H9 (cell line): ENCODE measurements around the gene MEMO1. TPM values are rescaled to one million over a fixed set of nuclear protein-coding genes. Genes with fewer than 3 reads are reported as not detected.

Experiments
- DNase-seq: peaks from one replicate; pipeline ENCODE4 v3.0.0-alpha.2; 2017
- H2AFZ ChIP-seq: one replicate; pipeline ENCODE4 v1.6.1; 2013; ENCODE audit warnings: mild to moderate bottlenecking, low read length, control low read depth, moderate library complexity
- H2AK5ac ChIP-seq: 2 replicates; pipeline ENCODE4 v1.6.1; 2013; ENCODE audit warnings: low read length, control low read depth, mixed read lengths; ENCODE audit not compliant: insufficient read length
- H2BK120ac ChIP-seq: one replicate; pipeline ENCODE4 v1.6.1; 2013; ENCODE audit warnings: low read depth, mild to moderate bottlenecking, low read length, control low read depth, inconsistent platforms; ENCODE audit not compliant: poor library complexity, severe bottlenecking
- H2BK12ac ChIP-seq: 2 replicates; pipeline ENCODE4 v1.6.1; 2013; ENCODE audit warnings: low read length, control low read depth, mixed read lengths, low read depth; ENCODE audit not compliant: insufficient read length
- H2BK15ac ChIP-seq: 2 replicates; pipeline ENCODE4 v1.6.1; 2013; ENCODE audit warnings: low read depth, low read length, control low read depth
- H2BK20ac ChIP-seq: one replicate; pipeline ENCODE4 v1.6.1; 2013; ENCODE audit warnings: low read depth, mild to moderate bottlenecking, low read length, control low read depth, inconsistent platforms; ENCODE audit not compliant: poor library complexity, severe bottlenecking
- H2BK5ac ChIP-seq: 2 replicates; pipeline ENCODE4 v1.6.1; 2013; ENCODE audit warnings: low read length, control low read depth, mixed read lengths; ENCODE audit not compliant: insufficient read length
- H3K14ac ChIP-seq: 2 replicates; pipeline ENCODE4 v1.6.1; 2013; ENCODE audit warnings: low read length, control low read depth; ENCODE audit not compliant: insufficient read depth
- H3K18ac ChIP-seq: 2 replicates; pipeline ENCODE4 v1.6.1; 2013; ENCODE audit warnings: low read depth, mild to moderate bottlenecking, mixed read lengths, low read length, control low read depth; ENCODE audit not compliant: insufficient read length
- H3K23ac ChIP-seq: 2 replicates; pipeline ENCODE4 v1.6.1; 2013; ENCODE audit warnings: low read length, control low read depth, mixed read lengths, low read depth; ENCODE audit not compliant: insufficient read length
- H3K23me2 ChIP-seq: 2 replicates; pipeline ENCODE4 v1.6.1; 2013; ENCODE audit warnings: low read depth, mild to moderate bottlenecking, mixed read lengths, low read length, control low read depth; ENCODE audit not compliant: insufficient read length, poor library complexity, severe bottlenecking
- H3K27ac ChIP-seq: 2 replicates; pipeline ENCODE4 v1.5.1; 2013; ENCODE audit warnings: low read length, control low read depth, mixed read lengths, low read depth; ENCODE audit not compliant: insufficient read length
- H3K27me3 ChIP-seq: 2 replicates; pipeline ENCODE4 v1.6.1; 2013; ENCODE audit warnings: low read length, control low read depth, inconsistent platforms; ENCODE audit not compliant: insufficient read depth
- H3K4ac ChIP-seq: 2 replicates; pipeline ENCODE4 v1.6.1; 2013; ENCODE audit warnings: low read depth, mild to moderate bottlenecking, control low read depth, inconsistent platforms, low read length, moderate library complexity
- H3K4me1 ChIP-seq: 2 replicates; pipeline ENCODE4 v1.6.1; 2013; ENCODE audit warnings: low read length, control low read depth, inconsistent platforms; ENCODE audit not compliant: insufficient read depth
- H3K4me2 ChIP-seq: 2 replicates; pipeline ENCODE4 v1.6.1; 2013; ENCODE audit warnings: low read length, control low read depth, mixed read lengths; ENCODE audit not compliant: insufficient read length, insufficient read depth
- H3K56ac ChIP-seq: 2 replicates; pipeline ENCODE4 v1.6.1; 2013; ENCODE audit warnings: low read depth, mild to moderate bottlenecking, mixed read lengths, low read length, control low read depth; ENCODE audit not compliant: insufficient read length
- H3K79me1 ChIP-seq: 2 replicates; pipeline ENCODE4 v1.6.1; 2013; ENCODE audit warnings: low read depth, mild to moderate bottlenecking, moderate library complexity, low read length, control low read depth, inconsistent platforms; ENCODE audit not compliant: insufficient read depth, poor library complexity, severe bottlenecking
- H3K79me2 ChIP-seq: 2 replicates; pipeline ENCODE4 v1.6.1; 2013; ENCODE audit warnings: low read length, control low read depth, inconsistent platforms; ENCODE audit not compliant: insufficient read depth
- H3K9ac ChIP-seq: 2 replicates; pipeline ENCODE4 v1.6.1; 2013; ENCODE audit warnings: low read length, control low read depth, mixed read lengths; ENCODE audit not compliant: insufficient read length; ENCODE audit errors: extremely low read depth
- H3K9me3 ChIP-seq: one replicate; pipeline ENCODE4 v1.6.1; 2013; ENCODE audit warnings: low read depth, low read length, inconsistent platforms; ENCODE audit not compliant: control insufficient read depth
- H3T11ph ChIP-seq: one replicate; pipeline ENCODE4 v1.6.1; 2013; ENCODE audit warnings: mild to moderate bottlenecking, low read length, control low read depth, inconsistent platforms
- H4K20me1 ChIP-seq: one replicate; pipeline ENCODE4 v1.6.1; 2013; ENCODE audit not compliant: control insufficient read depth, insufficient read length, insufficient read depth
- H4K5ac ChIP-seq: 2 replicates; pipeline ENCODE4 v1.6.1; 2013; ENCODE audit warnings: low read depth, mild to moderate bottlenecking, mixed read lengths, low read length, control low read depth; ENCODE audit not compliant: insufficient read length
- H4K8ac ChIP-seq: replicated peaks from 2 replicates; pipeline ENCODE4 v1.6.1; 2013; ENCODE audit warnings: low read length, control low read depth, mixed read lengths, low read depth; ENCODE audit not compliant: insufficient read length
- H4K91ac ChIP-seq: 2 replicates; pipeline ENCODE4 v1.6.1; 2013; ENCODE audit warnings: low read depth, mild to moderate bottlenecking, moderate library complexity, mixed read lengths, low read length, control low read depth; ENCODE audit not compliant: insufficient read length
- H3K27ac Mint-ChIP-seq, 3 experiments: 2 replicates in 2 of 3; 3 replicates in 1 of 3; pipeline ENCODE4 v1.8.0; 2020 to 2021; ENCODE audit warnings: mixed read lengths in 3 of 3, mild to moderate bottlenecking in 1 of 3, moderate library complexity in 1 of 3
- H3K27me3 Mint-ChIP-seq: 2 replicates; pipeline ENCODE4 v1.8.0; 2021; ENCODE audit warnings: low read depth, mild to moderate bottlenecking, moderate library complexity, mixed read lengths
- H3K36me3 Mint-ChIP-seq, 3 experiments: 2 replicates in 2 of 3; 3 replicates in 1 of 3; pipeline ENCODE4 v1.8.0; 2020 to 2021; ENCODE audit warnings: low read depth in 3 of 3, mixed read lengths in 3 of 3; ENCODE audit not compliant: insufficient read depth in 1 of 3
- H3K4me1 Mint-ChIP-seq, 2 experiments: 2 replicates each; pipeline ENCODE4 v1.8.0; 2020; ENCODE audit warnings: mixed read lengths in 2 of 2
- H3K4me3 Mint-ChIP-seq, 2 experiments: 2 replicates in 1 of 2; 3 replicates in 1 of 2; pipeline ENCODE4 v1.8.0; 2020 to 2021; ENCODE audit warnings: mild to moderate bottlenecking in 2 of 2, mixed read lengths in 2 of 2, moderate library complexity in 1 of 2
- H3K9me3 Mint-ChIP-seq, 2 experiments: 2 replicates in 1 of 2; 3 replicates in 1 of 2; pipeline ENCODE4 v1.8.0; 2020; ENCODE audit warnings: mild to moderate bottlenecking in 2 of 2, mixed read lengths in 2 of 2, moderate library complexity in 1 of 2
- CTCF ChIP-seq: fragments of 200-600 bp; sonication (generic); conservative IDR thresholded peaks from 3 replicates; pipeline ENCODE4 v1.8.0; 2021; ENCODE audit warnings: antibody characterized with exemption, mild to moderate bottlenecking
- WGBS: extraction: QIAGEN DNeasy Blood & Tissue Kit; methylation state at CpG from one replicate; pipeline ENCODE4 v1.1.7; 2013; ENCODE audit warnings: missing lambda C conversion rate, low lambda C conversion rate, mixed read lengths; ENCODE audit not compliant: insufficient read length; ENCODE audit errors: extremely low coverage; 5-methylcytosine and 5-hydroxymethylcytosine counted together
- total RNA-seq: library from RNA; stranded (reverse); gene quantifications from 2 replicates; pipeline ENCODE4 v1.2.1, GENCODE V29; 2021

The MEMO1 gene
- total RNA-seq, 1 experiment from 2014 or later: 49.4 TPM

GRCh38 chr2:31822587-31822986 is 188.2 kb downstream of the MEMO1 start:
- Histone ChIP-seq H2BK5ac (no peak overlapping the region), H2AFZ (no peak overlapping the region), H3K27me3 (no peaks in the 10 kb centered on the region), H2BK20ac (no peak overlapping the region), H4K5ac (no peak overlapping the region), H2BK15ac (no peak overlapping the region), H3K18ac (no peak overlapping the region), H2BK12ac (no peak overlapping the region), H3T11ph (no peak overlapping the region), H3K23ac (no peak overlapping the region), H3K4ac (no peak overlapping the region), H3K79me2 (no peaks in the 10 kb centered on the region), H4K91ac (no peak overlapping the region), H3K27ac (no peak overlapping the region), H3K56ac (no peak overlapping the region), H3K4me2 (no peak overlapping the region), H4K20me1 (no peaks in the 10 kb centered on the region), H3K9ac (no peak overlapping the region), H3K14ac (no peak overlapping the region), H3K23me2 (no peaks in the 10 kb centered on the region), H3K4me1 (no peaks in the 10 kb centered on the region), H2AK5ac (no peak overlapping the region), H4K8ac (no peak overlapping the region), H3K79me1 (no peaks in the 10 kb centered on the region), H3K9me3 (peaks cover 15% of the 10 kb centered on the region), H2BK120ac (no peak overlapping the region)
- Mint-ChIP-seq H3K4me3 (no peak overlapping the region), H3K9me3 (peaks cover 57 to 62% of the 10 kb centered on the region in 2 experiments), H3K4me1 (no peaks in the 10 kb centered on the region), H3K36me3 (peaks cover 0 to 8% (median 4%) of the 10 kb centered on the region in 3 experiments; a peak in 4 of 7 replicates), H3K27me3 (no peaks in the 10 kb centered on the region), H3K27ac (no peak overlapping the region)
- WGBS: no CpG with 5 or more reads among the region's 7 CpGs
- TF ChIP-seq CTCF: 0 out of 3 replicates have a peak, but pooled peaks have one; percentile 20
- no peak for DNase-seq

Other genes starting within 250 kb of the MEMO1 start
- 148 and 149 TPM in 2 replicates for gene DPY30, start 28.8 kb upstream of the MEMO1 start, total RNA-seq
- gene SPAST, start 52.5 kb upstream of the MEMO1 start, total RNA-seq: 30.8 and 32.8 TPM in 2 replicates
- 27.9 and 31.9 TPM in 2 replicates for gene SLC30A6, start 154.9 kb upstream of the MEMO1 start, total RNA-seq